ENCODE data around the gene GCN1.

The GCN1 gene

GRCh38 chr12:120164293-120164692, 30.2 kb downstream of the GCN1 start:
- Histone ChIP-seq H4K20me1 (peaks cover 24% of the 10 kb centered on the region; the same call in 1 of the 2 replicates), H3K4me2 (no peak overlapping the region), H3K27me3 (no peaks in the 10 kb centered on the region), H3K4me3 (no peak overlapping the region), H3K36me3 (peaks cover 97% of the 10 kb centered on the region), H3K9me3 (no peaks in the 10 kb centered on the region), H3K9ac (no peak overlapping the region), H3K27ac (no peak overlapping the region), H3K4me1 (peaks cover 12% of the 10 kb centered on the region; the same call in 1 of the 2 replicates)
- TF ChIP-seq Cebpa-rat (IDR thresholded peaks at IDR 0.05), result no peak

- Histone ChIP-seq H3K36me3 (peaks cover 97% of the 10 kb centered on the region), H3K27me3 (no peaks in the 10 kb centered on the region), H3K9me3 (no peaks in the 10 kb centered on the region), H3K4me1 (peaks cover 12% of the 10 kb centered on the region; the same call in 1 of the 2 replicates), H3K4me2 (no peak overlapping the region), H3K27ac (no peak overlapping the region), H3K9ac (no peak overlapping the region), H4K20me1 (peaks cover 36% of the 10 kb centered on the region; the same call in 1 of the 2 replicates), H3K4me3 (no peak overlapping the region)
- no peak for TF ChIP-seq Cebpa-rat (IDR thresholded peaks at IDR 0.05)
These were observed 31.8 kb downstream of the GCN1 start for GRCh38 chr12:120162763-120163162.

- no peak overlapping the region for H3K9ac ChIP-seq
- TF ChIP-seq Cebpa-rat (IDR thresholded peaks at IDR 0.05), result no peak
- H3K4me2 ChIP-seq, result no peak overlapping the region
- H3K36me3 ChIP-seq, result peaks cover 97% of the 10 kb centered on the region
- H3K4me1 ChIP-seq, result peaks cover 10% of the 10 kb centered on the region; the same call in 1 of the 2 replicates
- no peak overlapping the region for H3K27ac ChIP-seq
- H3K4me3 ChIP-seq, result no peak overlapping the region
- no peaks in the 10 kb centered on the region for H3K9me3 ChIP-seq
- peaks cover 41% of the 10 kb centered on the region; the same call in 1 of the 2 replicates for H4K20me1 ChIP-seq
- H3K27me3 ChIP-seq, result no peaks in the 10 kb centered on the region
These were observed 32.7 kb downstream of the GCN1 start for GRCh38 chr12:120161852-120162251.

GRCh38 chr12:120159509-120160237, 34.8 kb downstream of the GCN1 start:
- no peaks in the 10 kb centered on the region for H3K4me1 ChIP-seq
- no peak for TF ChIP-seq Cebpa-rat (IDR thresholded peaks at IDR 0.05)
- peaks cover 100% of the 10 kb centered on the region for H3K36me3 ChIP-seq
- H4K20me1 ChIP-seq, result peaks cover 58% of the 10 kb centered on the region; the same call in 1 of the 2 replicates
- H3K9ac ChIP-seq, result 0 out of 2 replicates have a peak overlapping the region, but pooled peaks have one; percentile 10
- H3K9me3 ChIP-seq, result no peaks in the 10 kb centered on the region
- no peaks in the 10 kb centered on the region for H3K27me3 ChIP-seq
- no peak overlapping the region for H3K4me2 ChIP-seq
- H3K4me3 ChIP-seq, result no peak overlapping the region
- no peak overlapping the region for H3K27ac ChIP-seq

GRCh38 chr12:120158351-120158750, 36.2 kb downstream of the GCN1 start:
- H4K20me1 ChIP-seq, result peaks cover 67% of the 10 kb centered on the region; the same call in 1 of the 2 replicates
- no peak overlapping the region for H3K4me2 ChIP-seq
- no peak overlapping the region for H3K9ac ChIP-seq
- H3K36me3 ChIP-seq, result peaks cover 100% of the 10 kb centered on the region
- no peaks in the 10 kb centered on the region for H3K4me1 ChIP-seq
- H3K4me3 ChIP-seq, result no peak overlapping the region
- no peak overlapping the region for H3K27ac ChIP-seq
- TF ChIP-seq Cebpa-rat (IDR thresholded peaks at IDR 0.05), result no peak
- no peaks in the 10 kb centered on the region for H3K27me3 ChIP-seq
- no peaks in the 10 kb centered on the region for H3K9me3 ChIP-seq

- H3K4me2 ChIP-seq, result no peak overlapping the region
- no peak overlapping the region for H3K4me3 ChIP-seq
- H3K27me3 ChIP-seq, result no peaks in the 10 kb centered on the region
- peaks cover 67% of the 10 kb centered on the region; the same call in 1 of the 2 replicates for H4K20me1 ChIP-seq
- no peaks in the 10 kb centered on the region for H3K9me3 ChIP-seq
- no peaks in the 10 kb centered on the region for H3K4me1 ChIP-seq
- H3K36me3 ChIP-seq, result peaks cover 100% of the 10 kb centered on the region
- no peak for TF ChIP-seq Cebpa-rat (IDR thresholded peaks at IDR 0.05)
- H3K9ac ChIP-seq, result no peak overlapping the region
- H3K27ac ChIP-seq, result no peak overlapping the region
These were observed 36.8 kb downstream of the GCN1 start for GRCh38 chr12:120157678-120158077.

GRCh38 chr12:120156315-120157259, 37.9 kb downstream of the GCN1 start:
- no peak for TF ChIP-seq Cebpa-rat (IDR thresholded peaks at IDR 0.05)
- peaks cover 96% of the 10 kb centered on the region for H3K36me3 ChIP-seq

GRCh38 chr12:120155072-120155471, 39.4 kb downstream of the GCN1 start:
- H4K20me1 ChIP-seq, result peaks cover 63% of the 10 kb centered on the region
- peaks cover 96% of the 10 kb centered on the region for H3K36me3 ChIP-seq
- H3K9ac ChIP-seq, result no peak overlapping the region
- H3K4me1 ChIP-seq, result no peaks in the 10 kb centered on the region
- H3K27me3 ChIP-seq, result no peaks in the 10 kb centered on the region
- no peak overlapping the region for H3K27ac ChIP-seq
- H3K9me3 ChIP-seq, result no peaks in the 10 kb centered on the region
- TF ChIP-seq Cebpa-rat (IDR thresholded peaks at IDR 0.05), result no peak
- no peak overlapping the region for H3K4me2 ChIP-seq
- H3K4me3 ChIP-seq, result no peak overlapping the region

More at GRCh38 chr12:120156315-120157259, 37.9 kb downstream of the GCN1 start:
- Histone ChIP-seq H4K20me1 (peaks cover 65% of the 10 kb centered on the region), H3K9me3 (no peaks in the 10 kb centered on the region), H3K4me2 (no peak overlapping the region), H3K9ac (0 out of 2 replicates have a peak overlapping the region, but pooled peaks have one; percentile 16), H3K4me3 (no peak overlapping the region), H3K27ac (no peak overlapping the region), H3K27me3 (no peaks in the 10 kb centered on the region), H3K4me1 (no peaks in the 10 kb centered on the region)

GRCh38 chr12:120150919-120151525, 43.5 kb downstream of the GCN1 start:
- Histone ChIP-seq H3K9ac (no peak overlapping the region), H3K36me3 (peaks cover 96% of the 10 kb centered on the region), H3K9me3 (no peaks in the 10 kb centered on the region), H3K4me3 (no peak overlapping the region), H3K27me3 (no peaks in the 10 kb centered on the region), H3K4me1 (no peaks in the 10 kb centered on the region), H3K27ac (no peak overlapping the region), H3K4me2 (no peak overlapping the region), H4K20me1 (peaks cover 53% of the 10 kb centered on the region)
- no peak for TF ChIP-seq Cebpa-rat (IDR thresholded peaks at IDR 0.05)
